Colonic mucosa (tissue), 4 donors: ENCODE results near the gene OR5K1. TPM values are rescaled to one million over a fixed set of nuclear protein-coding genes. Genes with fewer than 3 reads are reported as not detected.

Experiments used
- DNase-seq: peaks from one replicate; pipeline ENCODE4 v3.0.0-alpha.2; 2020
- H3K27ac ChIP-seq: fragments of 200-600 bp; one replicate; pipeline ENCODE4 v1.8.0; 2021
- H3K27me3 ChIP-seq: fragments of 200-600 bp; one replicate; pipeline ENCODE4 v1.8.0; 2021
- H3K36me3 ChIP-seq: fragments of 200-600 bp; one replicate; pipeline ENCODE4 v1.8.0; 2021
- H3K4me1 ChIP-seq: fragments of 200-600 bp; one replicate; pipeline ENCODE4 v1.8.0; 2021; ENCODE audit warnings: mild to moderate bottlenecking
- H3K4me3 ChIP-seq: fragments of 200-600 bp; one replicate; pipeline ENCODE4 v1.8.0; 2021
- H3K9ac ChIP-seq, 2 donors: one replicate each; pipeline ENCODE4 v1.7.0; 2013; ENCODE audit warnings: control low read depth in 2 of 2, low read depth in 2 of 2, low read length in 2 of 2
- H3K9me3 ChIP-seq: fragments of 200-600 bp; one replicate; pipeline ENCODE4 v1.8.0; 2021
- CTCF ChIP-seq: fragments of 200-600 bp; IDR thresholded peaks from one replicate; pipeline ENCODE4 v1.8.0; 2022; ENCODE audit warnings: antibody characterized with exemption, mild to moderate bottlenecking
- intact Hi-C: fragments of 100-400 bp; cut with DNase I; formaldehyde crosslinking; loops from one replicate; pipeline ENCODE4 v1.14.1; 2022
- total RNA-seq, 2 donors: library from RNA; stranded (reverse); fragmentation: NEBNext Ultra II Directional in 1 of 2; extraction: Animal tissue kit (Norgen Biotek cat#: 25700) in 1 of 2; gene quantifications; one replicate each; pipeline ENCODE4 v1.2.1, GENCODE V29; 2021
- donor health status: healthy.
- donor health status: DM: no; HTN: no; CAD: no.
- donor health status: DM: no; HTN: no; CAD: no.

Gene OR5K1
- total RNA-seq, 2 donors from 2014 or later, result not detected

GRCh38 chr3:98521897-98522543 lies 59.0 kb downstream of the OR5K1 start:
- intact Hi-C loops, result no loop called here
- Histone ChIP-seq H3K4me3 (peak overlapping the region; percentile 83), H3K4me1 (no peaks in the 10 kb centered on the region), H3K36me3 (no peaks in the 10 kb centered on the region), H3K9me3 (no peaks in the 10 kb centered on the region), H3K27me3 (no peaks in the 10 kb centered on the region), H3K27ac (peak overlapping the region; percentile 94), H3K9ac (peak overlapping the region; percentile 78 to 92)
- TF ChIP-seq CTCF, result no peak
- peak; percentile 62 for DNase-seq

Other genes starting within 250 kb of the OR5K1 start
- gene OR5H6, start 199.0 kb upstream of the OR5K1 start, total RNA-seq, result not detected
- not detected for gene OR5H2, start 180.7 kb upstream of the OR5K1 start, total RNA-seq
- gene OR5K4, start 109.3 kb upstream of the OR5K1 start, total RNA-seq, result not detected
- not detected for gene OR5K3, start 72.5 kb upstream of the OR5K1 start, total RNA-seq
- gene OR5K2, start 34.5 kb downstream of the OR5K1 start, total RNA-seq, result not detected
- gene CLDND1, start 59.7 kb downstream of the OR5K1 start, total RNA-seq, result 10 to 100 TPM; 42.3 to 97.8 TPM
- gene GPR15, start 68.8 kb downstream of the OR5K1 start, total RNA-seq, result 1 to 10 TPM; 2.9 to 5.1 TPM
- 10 to 100 TPM; 23.3 to 31.7 TPM for gene CPOX, start 130.4 kb downstream of the OR5K1 start, total RNA-seq